ENCODE measurements around the gene TUBD1. TPM values are rescaled to one million over a fixed set of nuclear protein-coding genes. Genes with fewer than 3 reads are reported as not detected.

Gene TUBD1
- total and polyA plus RNA-seq, 2 of the 13 experiments (the other 11 are each of a cell fraction or from before 2014, with no cell fraction given): 18.2 to 25.9 TPM

GRCh38 chr17:59832883-59833379 lies 59.8 kb downstream of the TUBD1 start (continued):
- TF ChIP-seq, protein P1, sequence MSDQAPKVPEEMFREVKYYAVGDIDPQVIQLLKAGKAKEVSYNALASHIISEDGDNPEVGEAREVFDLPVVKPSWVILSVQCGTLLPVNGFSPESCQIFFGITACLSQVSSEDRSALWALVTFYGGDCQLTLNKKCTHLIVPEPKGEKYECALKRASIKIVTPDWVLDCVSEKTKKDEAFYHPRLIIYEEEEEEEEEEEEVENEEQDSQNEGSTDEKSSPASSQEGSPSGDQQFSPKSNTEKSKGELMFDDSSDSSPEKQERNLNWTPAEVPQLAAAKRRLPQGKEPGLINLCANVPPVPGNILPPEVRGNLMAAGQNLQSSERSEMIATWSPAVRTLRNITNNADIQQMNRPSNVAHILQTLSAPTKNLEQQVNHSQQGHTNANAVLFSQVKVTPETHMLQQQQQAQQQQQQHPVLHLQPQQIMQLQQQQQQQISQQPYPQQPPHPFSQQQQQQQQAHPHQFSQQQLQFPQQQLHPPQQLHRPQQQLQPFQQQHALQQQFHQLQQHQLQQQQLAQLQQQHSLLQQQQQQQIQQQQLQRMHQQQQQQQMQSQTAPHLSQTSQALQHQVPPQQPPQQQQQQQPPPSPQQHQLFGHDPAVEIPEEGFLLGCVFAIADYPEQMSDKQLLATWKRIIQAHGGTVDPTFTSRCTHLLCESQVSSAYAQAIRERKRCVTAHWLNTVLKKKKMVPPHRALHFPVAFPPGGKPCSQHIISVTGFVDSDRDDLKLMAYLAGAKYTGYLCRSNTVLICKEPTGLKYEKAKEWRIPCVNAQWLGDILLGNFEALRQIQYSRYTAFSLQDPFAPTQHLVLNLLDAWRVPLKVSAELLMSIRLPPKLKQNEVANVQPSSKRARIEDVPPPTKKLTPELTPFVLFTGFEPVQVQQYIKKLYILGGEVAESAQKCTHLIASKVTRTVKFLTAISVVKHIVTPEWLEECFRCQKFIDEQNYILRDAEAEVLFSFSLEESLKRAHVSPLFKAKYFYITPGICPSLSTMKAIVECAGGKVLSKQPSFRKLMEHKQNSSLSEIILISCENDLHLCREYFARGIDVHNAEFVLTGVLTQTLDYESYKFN (CRISPR knock-in tag; conservative IDR thresholded peaks at IDR 0.05): peak; percentile 43; the same call in 1 of the 2 replicates
- TF ChIP-seq HNF1A (IDR thresholded peaks at IDR 0.05; ENCODE audit: low read depth) (no peak), HNF1A (CRISPR knock-in tag; IDR thresholded peaks at IDR 0.05; ENCODE audit: borderline replicate concordance) (no peak), FOXJ3 (CRISPR knock-in tag; IDR thresholded peaks at IDR 0.05; ENCODE audit: borderline replicate concordance) (no peak), ZNF280D (CRISPR knock-in tag; IDR thresholded peaks at IDR 0.05) (no peak), ZNF33B (CRISPR knock-in tag; IDR thresholded peaks at IDR 0.05) (no peak), ZNF7 (CRISPR knock-in tag; IDR thresholded peaks at IDR 0.05) (no peak), SIX1 (CRISPR knock-in tag; IDR thresholded peaks at IDR 0.05; ENCODE audit: borderline replicate concordance) (no peak), ZNF766 (CRISPR knock-in tag; IDR thresholded peaks at IDR 0.05; ENCODE audit: borderline replicate concordance) (no peak), SALL2 (CRISPR knock-in tag; IDR thresholded peaks at IDR 0.05) (no peak), ZNF775 (CRISPR knock-in tag; IDR thresholded peaks at IDR 0.05; ENCODE audit: borderline replicate concordance) (no peak), MAFG (CRISPR knock-in tag; IDR thresholded peaks at IDR 0.05) (no peak), TEAD3 (CRISPR knock-in tag; optimal IDR thresholded peaks at IDR 0.05; ENCODE audit: borderline replicate concordance) (peak; percentile 75), ZNF543 (CRISPR knock-in tag; IDR thresholded peaks at IDR 0.05) (no peak), BCL6 (CRISPR knock-in tag; IDR thresholded peaks at IDR 0.05) (no peak)
- TF ChIP-seq, protein P2, sequence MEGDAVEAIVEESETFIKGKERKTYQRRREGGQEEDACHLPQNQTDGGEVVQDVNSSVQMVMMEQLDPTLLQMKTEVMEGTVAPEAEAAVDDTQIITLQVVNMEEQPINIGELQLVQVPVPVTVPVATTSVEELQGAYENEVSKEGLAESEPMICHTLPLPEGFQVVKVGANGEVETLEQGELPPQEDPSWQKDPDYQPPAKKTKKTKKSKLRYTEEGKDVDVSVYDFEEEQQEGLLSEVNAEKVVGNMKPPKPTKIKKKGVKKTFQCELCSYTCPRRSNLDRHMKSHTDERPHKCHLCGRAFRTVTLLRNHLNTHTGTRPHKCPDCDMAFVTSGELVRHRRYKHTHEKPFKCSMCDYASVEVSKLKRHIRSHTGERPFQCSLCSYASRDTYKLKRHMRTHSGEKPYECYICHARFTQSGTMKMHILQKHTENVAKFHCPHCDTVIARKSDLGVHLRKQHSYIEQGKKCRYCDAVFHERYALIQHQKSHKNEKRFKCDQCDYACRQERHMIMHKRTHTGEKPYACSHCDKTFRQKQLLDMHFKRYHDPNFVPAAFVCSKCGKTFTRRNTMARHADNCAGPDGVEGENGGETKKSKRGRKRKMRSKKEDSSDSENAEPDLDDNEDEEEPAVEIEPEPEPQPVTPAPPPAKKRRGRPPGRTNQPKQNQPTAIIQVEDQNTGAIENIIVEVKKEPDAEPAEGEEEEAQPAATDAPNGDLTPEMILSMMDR (CRISPR knock-in tag; IDR thresholded peaks at IDR 0.05): no peak
